ENCODE measurements around the gene JAM2. TPM values are rescaled to one million over a fixed set of nuclear protein-coding genes. Genes with fewer than 3 reads are reported as not detected.
A peak's percentile ranks its signal among the peaks of the same experiment; 100 is the strongest.
"Not testable (repeated sequence)": the region's sequence is repeated elsewhere in the genome, so short reads cannot be mapped to it uniquely, and the experiment has no call there.

The JAM2 gene
- polyA plus RNA-seq, 2 donors: 3.8 to 4.2 TPM

- 89 to 90% methylated on average over 11 of the region's 11 CpGs for WGBS, 2 donors
- not testable (repeated sequence) for H3K9me3 ChIP-seq (ENCODE audit: control insufficient read depth in 2 of 2, insufficient read depth in 1 of 2, low read depth in 1 of 2, low read length in 1 of 2)
Measured at GRCh38 chr21:25625776-25626555, 13.1 kb upstream of the JAM2 start.

GRCh38 chr21:25626757-25627156 lies 12.3 kb upstream of the JAM2 start:
- no peak overlapping the region for H3K27ac ChIP-seq (ENCODE audit: low read depth in 2 of 2, low read length in 1 of 2)
- H3K4me3 ChIP-seq (ENCODE audit: low read depth in 1 of 2, low read length in 2 of 2): no peak overlapping the region

More at GRCh38 chr21:25625776-25626555, 13.1 kb upstream of the JAM2 start:
- not testable (repeated sequence) for H3K27me3 ChIP-seq (ENCODE audit: control insufficient read depth in 1 of 2, insufficient read depth in 2 of 2, low read length in 2 of 2); H3K36me3 ChIP-seq (ENCODE audit: control insufficient read depth in 2 of 2, insufficient read depth in 2 of 2, low read length in 1 of 2); H3K27ac ChIP-seq (ENCODE audit: low read depth in 2 of 2, low read length in 1 of 2); H3K4me1 ChIP-seq (ENCODE audit: control insufficient read depth in 2 of 2, insufficient read depth in 2 of 2, low read length in 1 of 2); H3K4me3 ChIP-seq (ENCODE audit: low read depth in 1 of 2, low read length in 2 of 2)

GRCh38 chr21:25632296-25632695 lies 6.8 kb upstream of the JAM2 start:
- Histone ChIP-seq H3K27me3 (ENCODE audit: control insufficient read depth in 1 of 2, insufficient read depth in 2 of 2, low read length in 2 of 2) (no peaks in the 10 kb centered on the region), H3K9me3 (ENCODE audit: control insufficient read depth in 2 of 2, insufficient read depth in 1 of 2, low read depth in 1 of 2, low read length in 1 of 2) (no peaks in the 10 kb centered on the region), H3K36me3 (ENCODE audit: control insufficient read depth in 2 of 2, insufficient read depth in 2 of 2, low read length in 1 of 2) (no peaks in the 10 kb centered on the region), H3K4me3 (ENCODE audit: low read depth in 1 of 2, low read length in 2 of 2) (no peak overlapping the region), H3K27ac (ENCODE audit: low read depth in 2 of 2, low read length in 1 of 2) (no peak overlapping the region), H3K4me1 (ENCODE audit: control insufficient read depth in 2 of 2, insufficient read depth in 2 of 2, low read length in 1 of 2) (no peaks in the 10 kb centered on the region)
- WGBS, 2 donors: 96% methylated on average over 2 of the region's 2 CpGs

More at GRCh38 chr21:25626757-25627156, 12.3 kb upstream of the JAM2 start:
- Histone ChIP-seq H3K36me3 (ENCODE audit: control insufficient read depth in 2 of 2, insufficient read depth in 2 of 2, low read length in 1 of 2) (no peaks in the 10 kb centered on the region), H3K27me3 (ENCODE audit: control insufficient read depth in 1 of 2, insufficient read depth in 2 of 2, low read length in 2 of 2) (no peaks in the 10 kb centered on the region), H3K4me1 (ENCODE audit: control insufficient read depth in 2 of 2, insufficient read depth in 2 of 2, low read length in 1 of 2) (no peaks in the 10 kb centered on the region), H3K9me3 (ENCODE audit: control insufficient read depth in 2 of 2, insufficient read depth in 1 of 2, low read depth in 1 of 2, low read length in 1 of 2) (no peaks in the 10 kb centered on the region)
- 47 to 52% methylated on average over 2 of the region's 2 CpGs for WGBS, 2 donors

GRCh38 chr21:25635310-25635709 lies 3.7 kb upstream of the JAM2 start:
- Histone ChIP-seq H3K9me3 (ENCODE audit: control insufficient read depth in 2 of 2, insufficient read depth in 1 of 2, low read depth in 1 of 2, low read length in 1 of 2) (no peaks in the 10 kb centered on the region), H3K27ac (ENCODE audit: low read depth in 2 of 2, low read length in 1 of 2) (no peak overlapping the region), H3K4me1 (ENCODE audit: control insufficient read depth in 2 of 2, insufficient read depth in 2 of 2, low read length in 1 of 2) (peaks cover 4 to 7% of the 10 kb centered on the region in 2 donors), H3K4me3 (ENCODE audit: low read depth in 1 of 2, low read length in 2 of 2) (no peak overlapping the region), H3K27me3 (ENCODE audit: control insufficient read depth in 1 of 2, insufficient read depth in 2 of 2, low read length in 2 of 2) (peaks cover 2 to 4% of the 10 kb centered on the region in 2 donors), H3K36me3 (ENCODE audit: control insufficient read depth in 2 of 2, insufficient read depth in 2 of 2, low read length in 1 of 2) (no peaks in the 10 kb centered on the region)
- WGBS, 2 donors: 71 to 75% methylated on average over 8 of the region's 8 CpGs

GRCh38 chr21:25636727-25637126 lies 2.3 kb upstream of the JAM2 start:
- 74 to 79% methylated on average over 2 of the region's 2 CpGs for WGBS, 2 donors
- Histone ChIP-seq H3K9me3 (ENCODE audit: control insufficient read depth in 2 of 2, insufficient read depth in 1 of 2, low read depth in 1 of 2, low read length in 1 of 2) (no peaks in the 10 kb centered on the region), H3K36me3 (ENCODE audit: control insufficient read depth in 2 of 2, insufficient read depth in 2 of 2, low read length in 1 of 2) (no peaks in the 10 kb centered on the region), H3K4me1 (ENCODE audit: control insufficient read depth in 2 of 2, insufficient read depth in 2 of 2, low read length in 1 of 2) (peaks cover 4 to 7% of the 10 kb centered on the region in 2 donors), H3K27me3 (ENCODE audit: control insufficient read depth in 1 of 2, insufficient read depth in 2 of 2, low read length in 2 of 2) (peaks cover 2 to 4% of the 10 kb centered on the region in 2 donors), H3K27ac (ENCODE audit: low read depth in 2 of 2, low read length in 1 of 2) (no peak overlapping the region), H3K4me3 (ENCODE audit: low read depth in 1 of 2, low read length in 2 of 2) (no peak overlapping the region)

GRCh38 chr21:25637851-25638659 lies 1.0 kb upstream of the JAM2 start:
- 51 to 62% methylated on average over 5 of the region's 5 CpGs for WGBS, 2 donors
- Histone ChIP-seq H3K27ac (ENCODE audit: low read depth in 2 of 2, low read length in 1 of 2) (no peak overlapping the region), H3K4me3 (ENCODE audit: low read depth in 1 of 2, low read length in 2 of 2) (no peak overlapping the region)

GRCh38 chr21:25639551-25640201 lies 618 bp downstream of the JAM2 start:
- Histone ChIP-seq H3K4me1 (ENCODE audit: control insufficient read depth in 2 of 2, insufficient read depth in 2 of 2, low read length in 1 of 2) (peaks cover 4 to 7% of the 10 kb centered on the region in 2 donors), H3K27me3 (ENCODE audit: control insufficient read depth in 1 of 2, insufficient read depth in 2 of 2, low read length in 2 of 2) (peaks cover 2 to 4% of the 10 kb centered on the region in 2 donors), H3K4me3 (ENCODE audit: low read depth in 1 of 2, low read length in 2 of 2) (peak overlapping the region; percentile 48 to 53), H3K27ac (ENCODE audit: low read depth in 2 of 2, low read length in 1 of 2) (peak overlapping the region; percentile 64 to 65), H3K36me3 (ENCODE audit: control insufficient read depth in 2 of 2, insufficient read depth in 2 of 2, low read length in 1 of 2) (no peaks in the 10 kb centered on the region), H3K9me3 (ENCODE audit: control insufficient read depth in 2 of 2, insufficient read depth in 1 of 2, low read depth in 1 of 2, low read length in 1 of 2) (no peaks in the 10 kb centered on the region)
- WGBS, 2 donors: 0% methylated on average over 28 to 40 of the region's 40 CpGs

More at GRCh38 chr21:25637851-25638659, 1.0 kb upstream of the JAM2 start:
- no peaks in the 10 kb centered on the region for H3K36me3 ChIP-seq (ENCODE audit: control insufficient read depth in 2 of 2, insufficient read depth in 2 of 2, low read length in 1 of 2)
- H3K9me3 ChIP-seq (ENCODE audit: control insufficient read depth in 2 of 2, insufficient read depth in 1 of 2, low read depth in 1 of 2, low read length in 1 of 2): no peaks in the 10 kb centered on the region
- H3K4me1 ChIP-seq (ENCODE audit: control insufficient read depth in 2 of 2, insufficient read depth in 2 of 2, low read length in 1 of 2): peaks cover 4 to 7% of the 10 kb centered on the region in 2 donors
- peaks cover 2 to 4% of the 10 kb centered on the region in 2 donors for H3K27me3 ChIP-seq (ENCODE audit: control insufficient read depth in 1 of 2, insufficient read depth in 2 of 2, low read length in 2 of 2)

GRCh38 chr21:25640202-25640942 lies 1.3 kb downstream of the JAM2 start:
- 6 to 8% methylated on average over 27 of the region's 27 CpGs for WGBS, 2 donors
- Histone ChIP-seq H3K27me3 (ENCODE audit: control insufficient read depth in 1 of 2, insufficient read depth in 2 of 2, low read length in 2 of 2) (peaks cover 2 to 4% of the 10 kb centered on the region in 2 donors), H3K4me3 (ENCODE audit: low read depth in 1 of 2, low read length in 2 of 2) (peak overlapping the region; percentile 48 to 53), H3K36me3 (ENCODE audit: control insufficient read depth in 2 of 2, insufficient read depth in 2 of 2, low read length in 1 of 2) (no peaks in the 10 kb centered on the region), H3K27ac (ENCODE audit: low read depth in 2 of 2, low read length in 1 of 2) (peak overlapping the region; percentile 64 to 65), H3K9me3 (ENCODE audit: control insufficient read depth in 2 of 2, insufficient read depth in 1 of 2, low read depth in 1 of 2, low read length in 1 of 2) (no peaks in the 10 kb centered on the region), H3K4me1 (ENCODE audit: control insufficient read depth in 2 of 2, insufficient read depth in 2 of 2, low read length in 1 of 2) (peaks cover 4 to 7% of the 10 kb centered on the region in 2 donors)

GRCh38 chr21:25640943-25641292 lies 1.9 kb downstream of the JAM2 start:
- H3K4me1 ChIP-seq (ENCODE audit: control insufficient read depth in 2 of 2, insufficient read depth in 2 of 2, low read length in 1 of 2): peaks cover 4 to 7% of the 10 kb centered on the region in 2 donors
- no peak overlapping the region for H3K27ac ChIP-seq (ENCODE audit: low read depth in 2 of 2, low read length in 1 of 2)
- H3K4me3 ChIP-seq (ENCODE audit: low read depth in 1 of 2, low read length in 2 of 2): no peak overlapping the region
- no peaks in the 10 kb centered on the region for H3K9me3 ChIP-seq (ENCODE audit: control insufficient read depth in 2 of 2, insufficient read depth in 1 of 2, low read depth in 1 of 2, low read length in 1 of 2)
- H3K36me3 ChIP-seq (ENCODE audit: control insufficient read depth in 2 of 2, insufficient read depth in 2 of 2, low read length in 1 of 2): no peaks in the 10 kb centered on the region
- 56 to 60% methylated on average over 5 of the region's 5 CpGs for WGBS, 2 donors
- H3K27me3 ChIP-seq (ENCODE audit: control insufficient read depth in 1 of 2, insufficient read depth in 2 of 2, low read length in 2 of 2): peaks cover 2 to 4% of the 10 kb centered on the region in 2 donors

All from esophagus (tissue), 2 donors.